ENCODE measurements around the gene TRIM14.

Gene TRIM14

GRCh38 chr9:98118640-98119601 is at the start of gene TRIM14:
TRIM14 (minus strand) TSS chr9:98119222; CDS start chr9:98119188, 34 bp downstream.
- no peak for DNase-seq (ENCODE audit: low read depth)

GRCh38 chr9:98168153-98168780 is 49.2 kb upstream of the TRIM14 start:
- no peak for DNase-seq (ENCODE audit: low read depth)

GRCh38 chr9:98164912-98165311 is 45.9 kb upstream of the TRIM14 start:
- DNase-seq (ENCODE audit: low read depth): no peak

- no peak for DNase-seq (ENCODE audit: low read depth)
Observed at GRCh38 chr9:98162613-98163012, 43.6 kb upstream of the TRIM14 start.

- DNase-seq (ENCODE audit: low read depth): no peak
Observed at GRCh38 chr9:98161851-98162250, 42.8 kb upstream of the TRIM14 start.

GRCh38 chr9:98159790-98160189 is 40.8 kb upstream of the TRIM14 start:
- no peak for DNase-seq (ENCODE audit: low read depth)

- no peak for DNase-seq (ENCODE audit: low read depth)
Observed at GRCh38 chr9:98159301-98159700, 40.3 kb upstream of the TRIM14 start.

- no peak for DNase-seq (ENCODE audit: low read depth)
Observed at GRCh38 chr9:98158071-98158831, 39.2 kb upstream of the TRIM14 start.

- no peak for DNase-seq (ENCODE audit: low read depth)
Observed at GRCh38 chr9:98157372-98157771, 38.4 kb upstream of the TRIM14 start.

- DNase-seq (ENCODE audit: low read depth): no peak
Observed at GRCh38 chr9:98154678-98155077, 35.7 kb upstream of the TRIM14 start.

- DNase-seq (ENCODE audit: low read depth): no peak
Observed at GRCh38 chr9:98152526-98152925, 33.5 kb upstream of the TRIM14 start.

GRCh38 chr9:98150721-98151120 is 31.7 kb upstream of the TRIM14 start:
- no peak for DNase-seq (ENCODE audit: low read depth)

GRCh38 chr9:98150164-98150563 is 31.1 kb upstream of the TRIM14 start:
- no peak for DNase-seq (ENCODE audit: low read depth)

- no peak for DNase-seq (ENCODE audit: low read depth)
Observed at GRCh38 chr9:98149422-98149821, 30.4 kb upstream of the TRIM14 start.

GRCh38 chr9:98148486-98148885 is 29.5 kb upstream of the TRIM14 start:
- no peak for DNase-seq (ENCODE audit: low read depth)

- DNase-seq (ENCODE audit: low read depth): no peak
Observed at GRCh38 chr9:98147582-98147981, 28.6 kb upstream of the TRIM14 start.

- DNase-seq (ENCODE audit: low read depth): no peak
Observed at GRCh38 chr9:98146101-98146991, 27.3 kb upstream of the TRIM14 start.

GRCh38 chr9:98144631-98145030 is 25.6 kb upstream of the TRIM14 start:
- DNase-seq (ENCODE audit: low read depth): no peak

- no peak for DNase-seq (ENCODE audit: low read depth)
Observed at GRCh38 chr9:98144076-98144475, 25.1 kb upstream of the TRIM14 start.

GRCh38 chr9:98142925-98143481 is 24.0 kb upstream of the TRIM14 start:
- DNase-seq (ENCODE audit: low read depth): no peak
